ENCODE results near the gene CP.
"Not testable (repeated sequence)": the region's sequence is repeated elsewhere in the genome, so short reads cannot be mapped to it uniquely, and the experiment has no call there.

CP gene

GRCh38 chr3:149245738-149246451 lies 24.3 kb upstream of the CP start:
- POLR2A ChIA-PET: no interaction called here
- CTCF ChIA-PET: no interaction called here
- DNase-seq (ENCODE audit: extremely low spot score): no peak
- TF ChIP-seq CTBP1 (IDR thresholded peaks at IDR 0.05; ENCODE audit: borderline replicate concordance): no peak
- TF ChIP-seq LEF1 (IDR thresholded peaks at IDR 0.05; ENCODE audit: borderline replicate concordance): no peak
- TF ChIP-seq SUZ12 (IDR thresholded peaks at IDR 0.05): no peak
- no peak for TF ChIP-seq FOXK2 (IDR thresholded peaks at IDR 0.05)

GRCh38 chr3:149243540-149243939 lies 21.9 kb upstream of the CP start:
- no peak for TF ChIP-seq FOXK2 (IDR thresholded peaks at IDR 0.05)
- TF ChIP-seq L3MBTL2 (conservative IDR thresholded peaks at IDR 0.05): no peak
- no peak for TF ChIP-seq FOXA1 (IDR thresholded peaks at IDR 0.05)
- no peak for TF ChIP-seq ZNF384 (IDR thresholded peaks at IDR 0.05)
- TF ChIP-seq TARDBP (IDR thresholded peaks at IDR 0.05): no peak
- no peak for TF ChIP-seq CTBP1 (IDR thresholded peaks at IDR 0.05; ENCODE audit: borderline replicate concordance)
- no peak for TF ChIP-seq BHLHE40 (IDR thresholded peaks at IDR 0.05; ENCODE audit: borderline replicate concordance)
- TF ChIP-seq LEF1 (IDR thresholded peaks at IDR 0.05; ENCODE audit: borderline replicate concordance): no peak
- no peak for TF ChIP-seq PKNOX1 (IDR thresholded peaks at IDR 0.05)
- TF ChIP-seq SP1 (IDR thresholded peaks at IDR 0.05): no peak
- TF ChIP-seq ARNT (IDR thresholded peaks at IDR 0.05): no peak
- TF ChIP-seq FOXM1 (IDR thresholded peaks at IDR 0.05; ENCODE audit: borderline replicate concordance): no peak
- TF ChIP-seq ELF4 (IDR thresholded peaks at IDR 0.05): no peak
- no peak for TF ChIP-seq NFRKB (IDR thresholded peaks at IDR 0.05)
- TF ChIP-seq HDGF (IDR thresholded peaks at IDR 0.05; ENCODE audit: borderline replicate concordance): no peak
- no peak for TF ChIP-seq SUZ12 (IDR thresholded peaks at IDR 0.05)
- ChIA-PET CTCF (no interaction called here), POLR2A (no interaction called here)
- DNase-seq (ENCODE audit: extremely low spot score): no peak

- ChIA-PET CTCF (no interaction called here), POLR2A (no interaction called here)
- TF ChIP-seq ELF4 (IDR thresholded peaks at IDR 0.05): no peak
- no peak for TF ChIP-seq ZNF384 (IDR thresholded peaks at IDR 0.05)
- no peak for TF ChIP-seq LEF1 (IDR thresholded peaks at IDR 0.05; ENCODE audit: borderline replicate concordance)
- TF ChIP-seq SUZ12 (IDR thresholded peaks at IDR 0.05): no peak
- TF ChIP-seq FOXA1 (IDR thresholded peaks at IDR 0.05): no peak
- TF ChIP-seq FOXM1 (IDR thresholded peaks at IDR 0.05; ENCODE audit: borderline replicate concordance): no peak
- TF ChIP-seq HDGF (IDR thresholded peaks at IDR 0.05; ENCODE audit: borderline replicate concordance): no peak
- no peak for TF ChIP-seq ARNT (IDR thresholded peaks at IDR 0.05)
- TF ChIP-seq BHLHE40 (IDR thresholded peaks at IDR 0.05; ENCODE audit: borderline replicate concordance): no peak
- TF ChIP-seq SP1 (IDR thresholded peaks at IDR 0.05): no peak
- no peak for DNase-seq (ENCODE audit: extremely low spot score)
These were observed 17.8 kb upstream of the CP start for GRCh38 chr3:149239357-149239936.

- CTCF ChIA-PET; POLR2A ChIA-PET; DNase-seq (ENCODE audit: extremely low spot score): not testable (repeated sequence)
These were observed 16.6 kb upstream of the CP start for GRCh38 chr3:149238268-149238667.

- ChIA-PET CTCF (no interaction called here), POLR2A (no interaction called here)
- no peak for TF ChIP-seq LEF1 (IDR thresholded peaks at IDR 0.05; ENCODE audit: borderline replicate concordance)
- TF ChIP-seq ARNT (IDR thresholded peaks at IDR 0.05): no peak
- TF ChIP-seq ELF4 (IDR thresholded peaks at IDR 0.05): no peak
- TF ChIP-seq NFRKB (IDR thresholded peaks at IDR 0.05): no peak
- no peak for TF ChIP-seq FOXM1 (IDR thresholded peaks at IDR 0.05; ENCODE audit: borderline replicate concordance)
- no peak for TF ChIP-seq HDGF (IDR thresholded peaks at IDR 0.05; ENCODE audit: borderline replicate concordance)
- no peak for TF ChIP-seq TARDBP (IDR thresholded peaks at IDR 0.05)
- TF ChIP-seq PKNOX1 (IDR thresholded peaks at IDR 0.05): no peak
- TF ChIP-seq FOXA1 (IDR thresholded peaks at IDR 0.05): no peak
- no peak for TF ChIP-seq SP1 (IDR thresholded peaks at IDR 0.05)
- DNase-seq (ENCODE audit: extremely low spot score): no peak
These were observed 14.2 kb upstream of the CP start for GRCh38 chr3:149235599-149236424.

- TF ChIP-seq FOXM1 (IDR thresholded peaks at IDR 0.05; ENCODE audit: borderline replicate concordance) (no peak), ARNT (IDR thresholded peaks at IDR 0.05) (no peak), TARDBP (IDR thresholded peaks at IDR 0.05) (no peak), ZNF384 (IDR thresholded peaks at IDR 0.05) (no peak), LEF1 (IDR thresholded peaks at IDR 0.05; ENCODE audit: borderline replicate concordance) (no peak), SP1 (IDR thresholded peaks at IDR 0.05) (no peak), BHLHE40 (IDR thresholded peaks at IDR 0.05; ENCODE audit: borderline replicate concordance) (no peak), PKNOX1 (IDR thresholded peaks at IDR 0.05) (no peak), L3MBTL2 (conservative IDR thresholded peaks at IDR 0.05) (no peak), CTBP1 (IDR thresholded peaks at IDR 0.05; ENCODE audit: borderline replicate concordance) (no peak), ELF4 (IDR thresholded peaks at IDR 0.05) (no peak), NFRKB (IDR thresholded peaks at IDR 0.05) (no peak), FOXA1 (IDR thresholded peaks at IDR 0.05) (no peak), FOXK2 (IDR thresholded peaks at IDR 0.05) (no peak), HDGF (IDR thresholded peaks at IDR 0.05; ENCODE audit: borderline replicate concordance) (no peak), SUZ12 (IDR thresholded peaks at IDR 0.05) (no peak)
- no peak for DNase-seq (ENCODE audit: extremely low spot score)
- POLR2A ChIA-PET: no interaction called here
- CTCF ChIA-PET: no interaction called here
These were observed 13.1 kb upstream of the CP start for GRCh38 chr3:149234671-149235245.

Data from HEK293T (cell line).